ENCODE measurements around the gene MYG1. TPM values are rescaled to one million over a fixed set of nuclear protein-coding genes. Genes with fewer than 3 reads are reported as not detected.

MYG1 gene
- total RNA-seq, 1 experiment from 2014 or later = 102 TPM

DNA sequence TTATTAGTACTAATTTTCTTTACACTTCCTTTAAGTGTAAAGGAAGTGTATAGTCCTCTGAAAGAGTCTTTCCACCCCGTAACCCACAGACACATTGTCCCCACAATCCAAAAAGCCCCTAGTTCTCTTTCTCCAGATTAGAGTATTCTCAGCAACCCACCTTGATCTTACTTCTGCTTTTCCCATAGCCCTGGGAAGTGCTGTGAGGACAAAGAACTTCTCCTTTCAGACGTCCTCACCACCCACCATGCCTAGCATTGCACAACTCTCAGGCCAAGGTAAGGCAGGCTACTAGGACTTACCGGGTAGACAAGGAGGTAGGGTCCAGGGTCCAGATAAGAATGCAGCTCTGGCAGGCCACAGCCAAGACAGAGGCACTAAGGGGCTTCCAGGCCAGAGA is 14.5 kb downstream of the MYG1 start:
- no peak for DNase-seq (ENCODE audit: low spot score)
- POLR2A ChIA-PET (ENCODE audit: low non-redundant PET) = no interaction called here
- TF ChIP-seq CTCF (conservative IDR thresholded peaks at IDR 0.05; ENCODE audit: low read depth, low read length) (no peak), EZH2 (IDR thresholded peaks at IDR 0.05; ENCODE audit: borderline replicate concordance, low read depth, low read length, poor library complexity, severe bottlenecking) (no peak)
- peaks cover 45% of the 10 kb centered on the region for H3K36me3 ChIP-seq (ENCODE audit: insufficient read depth, low read length, poor library complexity, severe bottlenecking)
- H3K27ac ChIP-seq (ENCODE audit: low read depth, low read length, poor library complexity, severe bottlenecking) = no peak overlapping the region
- intact Hi-C loops (cut with micrococcal nuclease; ENCODE audit: unreplicated experiment) = no loop called here
- BruUV-seq (replicated peaks) = no TSS peak
- H3K9me3 ChIP-seq (ENCODE audit: low read depth, low read length, poor library complexity, severe bottlenecking) = no peaks in the 10 kb centered on the region
- no peaks in the 10 kb centered on the region for H3K4me1 ChIP-seq (ENCODE audit: insufficient read depth, low read length, poor library complexity, severe bottlenecking)
- no peaks in the 10 kb centered on the region for H3K27me3 ChIP-seq (replicated peaks; ENCODE audit: insufficient read depth, low read depth, low read length, poor library complexity)
- H3K4me3 ChIP-seq (ENCODE audit: low read depth, low read length, poor library complexity, severe bottlenecking) = no peak overlapping the region
- CTCF ChIA-PET = no interaction called here

- TF ChIP-seq CTCF (conservative IDR thresholded peaks at IDR 0.05; ENCODE audit: low read depth, low read length) (no peak), EZH2 (IDR thresholded peaks at IDR 0.05; ENCODE audit: borderline replicate concordance, low read depth, low read length, poor library complexity, severe bottlenecking) (no peak)
- Histone ChIP-seq H3K36me3 (ENCODE audit: insufficient read depth, low read length, poor library complexity, severe bottlenecking) (peaks cover 26% of the 10 kb centered on the region), H3K9me3 (ENCODE audit: low read depth, low read length, poor library complexity, severe bottlenecking) (no peaks in the 10 kb centered on the region), H3K4me3 (ENCODE audit: low read depth, low read length, poor library complexity, severe bottlenecking) (peak overlapping the region; percentile 71), H3K27me3 (replicated peaks; ENCODE audit: insufficient read depth, low read depth, low read length, poor library complexity) (no peaks in the 10 kb centered on the region), H3K4me1 (ENCODE audit: insufficient read depth, low read length, poor library complexity, severe bottlenecking) (peaks cover 13% of the 10 kb centered on the region), H3K27ac (ENCODE audit: low read depth, low read length, poor library complexity, severe bottlenecking) (peak overlapping the region; percentile 91)
- ChIA-PET CTCF (interaction anchor here (0.6 to 2.2 kb wide), 22 partner anchors 11 to 805 kb away, joined by 3 to 24 read pairs (median 6); partner anchors contain the start of genes MYG1, PFDN5, PRR13 and SPRYD3), POLR2A (ENCODE audit: low non-redundant PET) (interaction anchor here (0.6 to 1.5 kb wide), 3 partner anchors 86 to 180 kb away, joined by 3 to 8 read pairs (median 5); partner anchors contain the start of gene TARBP2)
- BruUV-seq (replicated peaks) = TSS peak; percentile 79
- intact Hi-C loops (cut with micrococcal nuclease; ENCODE audit: unreplicated experiment) = no loop called here
- no peak for DNase-seq (ENCODE audit: low spot score)
Measured at GRCh38 chr12:53320352-53321195, 21.1 kb downstream of the MYG1 start.

DNA sequence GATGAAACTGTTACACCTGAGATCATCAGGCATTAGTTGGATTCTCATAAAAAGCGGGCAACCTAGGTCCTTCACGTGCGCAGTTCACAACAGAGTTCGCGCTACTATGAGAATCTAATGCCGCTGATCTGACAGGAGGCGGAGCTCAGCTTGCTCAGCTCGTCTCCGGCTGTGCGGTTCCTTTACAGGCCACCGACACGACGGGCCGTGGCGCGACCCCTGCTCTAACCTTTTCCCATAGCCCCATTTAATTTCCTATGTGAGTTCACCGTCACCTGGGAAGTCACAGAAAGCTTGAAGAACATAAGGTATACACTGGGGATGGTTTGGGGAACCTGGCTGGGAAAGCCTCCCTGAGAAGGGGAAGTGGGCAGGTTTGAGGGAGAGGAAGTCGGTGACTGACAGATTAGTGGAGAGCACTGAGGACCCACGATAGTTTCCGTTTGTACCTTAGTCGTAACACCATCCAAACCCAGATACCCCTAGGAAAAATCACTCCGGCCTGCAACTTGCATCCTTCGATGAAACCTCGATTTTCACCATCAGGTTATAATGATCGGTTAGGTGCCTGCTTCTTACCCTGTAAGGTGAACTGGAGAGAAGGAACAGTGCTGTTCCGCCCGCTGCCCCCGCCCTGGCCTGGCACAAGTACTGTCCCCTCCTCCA is 24.8 kb downstream of the MYG1 start:
- Histone ChIP-seq H3K9me3 (ENCODE audit: low read depth, low read length, poor library complexity, severe bottlenecking) (no peaks in the 10 kb centered on the region), H3K4me3 (ENCODE audit: low read depth, low read length, poor library complexity, severe bottlenecking) (peak overlapping the region; percentile 71), H3K4me1 (ENCODE audit: insufficient read depth, low read length, poor library complexity, severe bottlenecking) (peaks cover 18% of the 10 kb centered on the region), H3K27ac (ENCODE audit: low read depth, low read length, poor library complexity, severe bottlenecking) (peak overlapping the region; percentile 95), H3K36me3 (ENCODE audit: insufficient read depth, low read length, poor library complexity, severe bottlenecking) (peaks cover 4% of the 10 kb centered on the region), H3K27me3 (replicated peaks; ENCODE audit: insufficient read depth, low read depth, low read length, poor library complexity) (no peaks in the 10 kb centered on the region)
- DNase-seq (ENCODE audit: low spot score) = peak; percentile 22
- intact Hi-C loops (cut with micrococcal nuclease; ENCODE audit: unreplicated experiment) = loop anchor here (1.0 to 2.0 kb wide), 3 partner anchors 97 to 184 kb away; partner anchors contain the start of gene TARBP2
- TF ChIP-seq CTCF (conservative IDR thresholded peaks at IDR 0.05; ENCODE audit: low read depth, low read length) (no peak), EZH2 (IDR thresholded peaks at IDR 0.05; ENCODE audit: borderline replicate concordance, low read depth, low read length, poor library complexity, severe bottlenecking) (no peak)
- BruUV-seq (replicated peaks) = no TSS peak
- ChIA-PET POLR2A (ENCODE audit: low non-redundant PET) (no interaction called here), CTCF (interaction anchor here (1.0 to 1.2 kb wide), 3 partner anchors 97 to 184 kb away, joined by 4 to 10 read pairs (median 5); no protein-coding TSS in a partner anchor)
